Body of pancreas (tissue), 4 donors: ENCODE data around the gene UTS2B.

Source experiments
- POLR2A ChIP-seq, 3 donors: fragments of 450-650 bp; IDR thresholded peaks; one replicate each; pipeline ENCODE4 v1.6.1; 2016; ENCODE audit warnings: antibody characterized with exemption in 3 of 3, mild to moderate bottlenecking in 2 of 3
- TF ChIP-seq, protein P1 (sequence below), 7 experiments: fragments of 450-650 bp in 4 of 7; fragments of 200-600 bp in 3 of 7; sonication (generic) in 3 of 7; IDR thresholded peaks; one replicate each; pipeline ENCODE4 v1.5.1; 2016 to 2019; ENCODE audit warnings: antibody characterized with exemption in 7 of 7

GRCh38 chr3:191329654-191330529 lies at the start of gene UTS2B:
- no peak for TF ChIP-seq POLR2A (IDR thresholded peaks at IDR 0.05)
- TF ChIP-seq, protein P1, sequence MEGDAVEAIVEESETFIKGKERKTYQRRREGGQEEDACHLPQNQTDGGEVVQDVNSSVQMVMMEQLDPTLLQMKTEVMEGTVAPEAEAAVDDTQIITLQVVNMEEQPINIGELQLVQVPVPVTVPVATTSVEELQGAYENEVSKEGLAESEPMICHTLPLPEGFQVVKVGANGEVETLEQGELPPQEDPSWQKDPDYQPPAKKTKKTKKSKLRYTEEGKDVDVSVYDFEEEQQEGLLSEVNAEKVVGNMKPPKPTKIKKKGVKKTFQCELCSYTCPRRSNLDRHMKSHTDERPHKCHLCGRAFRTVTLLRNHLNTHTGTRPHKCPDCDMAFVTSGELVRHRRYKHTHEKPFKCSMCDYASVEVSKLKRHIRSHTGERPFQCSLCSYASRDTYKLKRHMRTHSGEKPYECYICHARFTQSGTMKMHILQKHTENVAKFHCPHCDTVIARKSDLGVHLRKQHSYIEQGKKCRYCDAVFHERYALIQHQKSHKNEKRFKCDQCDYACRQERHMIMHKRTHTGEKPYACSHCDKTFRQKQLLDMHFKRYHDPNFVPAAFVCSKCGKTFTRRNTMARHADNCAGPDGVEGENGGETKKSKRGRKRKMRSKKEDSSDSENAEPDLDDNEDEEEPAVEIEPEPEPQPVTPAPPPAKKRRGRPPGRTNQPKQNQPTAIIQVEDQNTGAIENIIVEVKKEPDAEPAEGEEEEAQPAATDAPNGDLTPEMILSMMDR (IDR thresholded peaks at IDR 0.05): no peak
